Measurements from ENCODE around the gene SFPQ. TPM values are rescaled to one million over a fixed set of nuclear protein-coding genes. Genes with fewer than 3 reads are reported as not detected.

Gene SFPQ
- total and polyA plus RNA-seq, 8 donors = 138 to 948 (median 895) TPM

DNA sequence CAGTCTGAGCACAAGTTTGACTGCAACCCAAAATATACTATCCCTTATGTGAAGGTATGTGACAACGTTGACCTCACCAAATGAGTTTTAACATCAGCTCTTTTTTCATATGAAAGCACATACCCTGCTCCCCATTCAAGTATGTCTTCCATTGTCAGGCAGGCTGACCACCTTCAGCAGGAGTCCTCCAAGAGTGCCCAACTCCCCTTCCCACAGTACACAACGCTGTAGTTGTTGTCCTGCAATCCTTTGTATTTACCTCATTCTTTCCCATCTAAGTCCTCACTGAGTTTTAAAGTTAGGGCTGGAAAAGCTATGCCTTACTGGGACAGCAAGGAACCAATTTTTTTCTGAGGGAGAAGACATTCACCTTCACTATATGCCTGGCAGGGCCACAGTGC lies 14.7 kb downstream of the SFPQ start:
- Histone ChIP-seq H3K4me1 (peaks cover 0 to 36% of the 10 kb centered on the region in 2 donors), H3K4me3 (no peak overlapping the region), H3K9me3 (no peaks in the 10 kb centered on the region), H3K36me3 (peaks cover 0 to 98% of the 10 kb centered on the region in 2 donors), H3K27me3 (no peaks in the 10 kb centered on the region), H3K27ac (no peak overlapping the region)
- DNase-seq (no peak), ATAC-seq (no peak)
- TF ChIP-seq, protein P1, sequence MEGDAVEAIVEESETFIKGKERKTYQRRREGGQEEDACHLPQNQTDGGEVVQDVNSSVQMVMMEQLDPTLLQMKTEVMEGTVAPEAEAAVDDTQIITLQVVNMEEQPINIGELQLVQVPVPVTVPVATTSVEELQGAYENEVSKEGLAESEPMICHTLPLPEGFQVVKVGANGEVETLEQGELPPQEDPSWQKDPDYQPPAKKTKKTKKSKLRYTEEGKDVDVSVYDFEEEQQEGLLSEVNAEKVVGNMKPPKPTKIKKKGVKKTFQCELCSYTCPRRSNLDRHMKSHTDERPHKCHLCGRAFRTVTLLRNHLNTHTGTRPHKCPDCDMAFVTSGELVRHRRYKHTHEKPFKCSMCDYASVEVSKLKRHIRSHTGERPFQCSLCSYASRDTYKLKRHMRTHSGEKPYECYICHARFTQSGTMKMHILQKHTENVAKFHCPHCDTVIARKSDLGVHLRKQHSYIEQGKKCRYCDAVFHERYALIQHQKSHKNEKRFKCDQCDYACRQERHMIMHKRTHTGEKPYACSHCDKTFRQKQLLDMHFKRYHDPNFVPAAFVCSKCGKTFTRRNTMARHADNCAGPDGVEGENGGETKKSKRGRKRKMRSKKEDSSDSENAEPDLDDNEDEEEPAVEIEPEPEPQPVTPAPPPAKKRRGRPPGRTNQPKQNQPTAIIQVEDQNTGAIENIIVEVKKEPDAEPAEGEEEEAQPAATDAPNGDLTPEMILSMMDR (IDR thresholded peaks at IDR 0.05) = no peak
- intact Hi-C loops (cut with DNase I) = no loop called here

DNA sequence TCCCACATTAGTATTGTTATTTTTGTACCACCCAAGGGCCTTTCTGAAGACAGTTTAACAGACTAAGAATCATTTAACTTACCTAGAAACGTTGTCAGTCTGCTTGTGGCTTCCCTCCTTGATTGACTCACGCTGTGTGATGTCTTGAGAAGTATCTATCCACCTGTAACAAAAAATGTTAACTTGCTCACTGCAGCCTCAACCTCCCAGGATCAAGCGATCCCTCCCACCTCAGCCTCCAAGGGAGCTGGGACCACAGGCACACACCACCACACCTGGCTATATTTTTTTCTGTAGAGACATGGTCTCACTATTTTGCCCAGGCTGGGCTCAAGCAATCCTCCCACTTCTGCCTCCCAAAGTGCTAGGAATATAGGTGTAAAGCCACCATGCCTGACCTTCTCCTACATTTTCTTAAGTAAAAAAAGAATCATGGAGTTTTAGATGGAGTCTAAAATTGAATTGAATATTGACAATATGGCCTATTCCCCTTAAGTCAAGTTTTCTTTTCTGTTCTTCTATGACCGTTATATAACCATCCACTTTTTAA lies 15.6 kb downstream of the SFPQ start:
- no peak overlapping the region for H3K27ac ChIP-seq
- no peaks in the 10 kb centered on the region for H3K27me3 ChIP-seq
- TF ChIP-seq, protein P1 (IDR thresholded peaks at IDR 0.05) = no peak
- H3K4me3 ChIP-seq = no peak overlapping the region
- no peak for DNase-seq
- intact Hi-C loops (cut with DNase I) = no loop called here
- ATAC-seq = no peak
- peaks cover 0 to 28% of the 10 kb centered on the region in 2 donors for H3K4me1 ChIP-seq
- H3K9me3 ChIP-seq = no peaks in the 10 kb centered on the region
- peaks cover 0 to 88% of the 10 kb centered on the region in 2 donors for H3K36me3 ChIP-seq

DNA sequence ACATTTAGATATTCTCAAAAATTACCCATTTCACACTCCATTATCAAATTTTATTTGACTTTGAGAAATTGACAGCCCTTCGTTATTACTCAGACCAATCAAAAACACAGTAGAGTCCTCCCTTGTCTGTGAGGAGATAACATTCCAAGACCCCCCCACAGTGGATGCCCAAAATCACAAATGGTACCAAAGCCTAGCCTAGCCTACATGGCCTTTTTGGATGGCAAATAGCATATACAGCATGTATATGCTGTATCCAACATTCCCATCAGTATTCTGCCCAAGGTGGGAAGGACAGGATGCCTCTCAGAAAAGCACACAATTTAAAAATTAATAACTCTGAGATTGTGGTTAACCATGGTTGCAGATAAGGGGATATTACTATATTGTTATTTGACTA lies 17.3 kb downstream of the SFPQ start:
- no peak overlapping the region for H3K27ac ChIP-seq
- TF ChIP-seq, protein P1 (IDR thresholded peaks at IDR 0.05) = no peak
- H3K4me3 ChIP-seq = no peak overlapping the region
- H3K4me1 ChIP-seq = peaks cover 0 to 11% of the 10 kb centered on the region in 2 donors
- peaks cover 0 to 71% of the 10 kb centered on the region in 2 donors for H3K36me3 ChIP-seq
- no peak for ATAC-seq
- H3K27me3 ChIP-seq = no peaks in the 10 kb centered on the region
- intact Hi-C loops (cut with DNase I) = no loop called here
- no peaks in the 10 kb centered on the region for H3K9me3 ChIP-seq
- DNase-seq = no peak

DNA sequence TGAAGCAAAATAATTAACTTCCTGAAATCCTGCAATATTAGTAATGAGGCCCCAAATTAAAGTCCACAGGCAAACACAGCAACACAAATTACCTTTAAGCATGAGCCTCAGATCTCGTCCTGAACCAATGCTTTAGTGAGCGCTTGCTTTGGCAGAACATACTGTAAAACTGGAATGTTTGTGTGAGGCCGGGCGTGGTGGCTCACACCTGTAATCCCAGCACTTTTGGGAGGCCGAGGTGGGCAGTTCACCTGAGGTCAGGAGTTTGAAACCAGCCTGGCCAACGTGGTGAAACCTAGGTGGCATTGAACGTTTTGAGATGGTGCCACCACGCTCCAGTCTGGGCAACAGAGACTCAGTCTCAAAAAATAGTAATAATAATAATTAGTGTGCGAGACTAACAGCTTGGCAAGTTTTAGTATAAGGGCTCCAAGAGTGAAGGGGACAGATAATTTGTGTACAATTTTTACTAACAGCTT lies 17.8 kb downstream of the SFPQ start:
- ATAC-seq (no peak), DNase-seq (no peak)
- no peaks in the 10 kb centered on the region for H3K9me3 ChIP-seq
- peaks cover 0 to 67% of the 10 kb centered on the region in 2 donors for H3K36me3 ChIP-seq
- no peaks in the 10 kb centered on the region for H3K27me3 ChIP-seq
- H3K4me1 ChIP-seq = peaks cover 0 to 8% of the 10 kb centered on the region in 2 donors
- H3K4me3 ChIP-seq = no peak overlapping the region
- no peak overlapping the region for H3K27ac ChIP-seq
- intact Hi-C loops (cut with DNase I) = no loop called here
- TF ChIP-seq, protein P1 (IDR thresholded peaks at IDR 0.05) = no peak

DNA sequence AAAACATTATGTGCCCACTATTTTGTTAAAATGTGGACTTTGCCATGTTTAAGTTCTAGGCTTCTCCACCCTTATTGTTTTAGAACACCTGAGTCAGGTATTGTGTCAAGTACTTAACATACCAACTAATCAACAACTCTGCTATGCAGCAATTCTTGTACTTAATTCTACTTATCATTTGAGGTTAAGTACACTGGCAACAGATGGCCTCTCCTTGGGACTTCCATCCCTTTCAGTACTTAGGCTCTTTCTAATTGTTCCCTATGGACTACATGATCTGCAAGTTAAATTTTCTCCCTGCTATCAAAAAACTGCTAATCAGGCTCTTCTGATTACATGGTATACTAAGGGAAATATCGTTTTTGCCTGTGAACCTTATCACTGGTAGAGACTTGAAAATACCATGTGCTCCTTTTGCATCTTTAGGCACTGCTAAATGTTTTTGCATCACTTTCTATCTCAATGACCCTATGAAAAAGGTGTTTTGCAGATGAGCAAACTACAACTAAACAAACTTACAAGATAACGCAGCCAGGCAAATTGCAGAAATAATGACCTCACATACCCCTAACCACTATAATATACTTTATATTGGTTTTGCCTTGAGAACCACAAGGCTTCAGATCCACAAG lies 18.9 kb downstream of the SFPQ start:
- DNase-seq (no peak), ATAC-seq (peak; percentile 76)
- peaks cover 0 to 55% of the 10 kb centered on the region in 2 donors for H3K36me3 ChIP-seq
- no peak overlapping the region for H3K27ac ChIP-seq
- peaks cover 0 to 3% of the 10 kb centered on the region in 2 donors for H3K4me1 ChIP-seq
- intact Hi-C loops (cut with DNase I) = no loop called here
- H3K9me3 ChIP-seq = no peaks in the 10 kb centered on the region
- no peaks in the 10 kb centered on the region for H3K27me3 ChIP-seq
- TF ChIP-seq, protein P1 (IDR thresholded peaks at IDR 0.05) = no peak
- no peak overlapping the region for H3K4me3 ChIP-seq
